Kidney (tissue), 14 donors: ENCODE data around the gene TEX19. TPM values are rescaled to one million over a fixed set of nuclear protein-coding genes. Genes with fewer than 3 reads are reported as not detected.
A peak's percentile ranks its signal among the peaks of the same experiment; 100 is the strongest.

Experiments used
- DNase-seq, 5 donors: peaks; one replicate each; pipeline ENCODE4 v3.0.0-alpha.2; 2013 to 2020
- FAIRE-seq: peaks from 2 replicates; lab custom pipeline; 2012; peaks lifted over from hg19 to GRCh38; lab: Jason Lieb, UNC
- H3K27ac ChIP-seq, 2 donors: one replicate each; pipeline ENCODE4 v1.7.0; 2013; ENCODE audit warnings: low read depth in 2 of 2, low read length in 2 of 2, inconsistent platforms in 1 of 2
- H3K27me3 ChIP-seq: one replicate; pipeline ENCODE4 v1.7.1; 2013; ENCODE audit warnings: low read length, inconsistent platforms; ENCODE audit not compliant: control insufficient read depth, insufficient read depth
- H3K36me3 ChIP-seq, 3 donors: one replicate each; pipeline versions ENCODE4 v1.7.0 to v1.7.1; 2013; ENCODE audit warnings: low read length in 3 of 3, control low read depth in 1 of 3, inconsistent platforms in 1 of 3; ENCODE audit not compliant: insufficient read depth in 3 of 3, control insufficient read depth in 2 of 3
- H3K4me1 ChIP-seq, 3 donors: one replicate each; pipeline versions ENCODE4 v1.7.0 to v1.7.1; 2013; ENCODE audit warnings: low read length in 3 of 3, inconsistent platforms in 1 of 3, low read depth in 1 of 3; ENCODE audit not compliant: control insufficient read depth in 2 of 3, insufficient read depth in 2 of 3
- H3K4me3 ChIP-seq, 3 donors: one replicate each; pipeline versions ENCODE4 v1.7.0 to v1.8.1; 2013; ENCODE audit warnings: low read length in 3 of 3, control low read depth in 1 of 3, inconsistent platforms in 1 of 3
- H3K9ac ChIP-seq, 3 donors: one replicate each; pipeline versions ENCODE4 v1.7.0 to v1.7.1; 2013; ENCODE audit warnings: low read length in 3 of 3, control low read depth in 1 of 3, inconsistent platforms in 1 of 3
- H3K9me3 ChIP-seq, 3 donors: one replicate each; pipeline versions ENCODE4 v1.7.0 to v1.7.1; 2013; ENCODE audit warnings: low read length in 3 of 3, control low read depth in 1 of 3, inconsistent platforms in 1 of 3; ENCODE audit not compliant: control insufficient read depth in 2 of 3, insufficient read depth in 1 of 3
- CTCF ChIP-seq: IDR thresholded peaks from 3 replicates; pipeline ENCODE4 v1.5.1; 2012; ENCODE audit warnings: mild to moderate bottlenecking, moderate library complexity, borderline replicate concordance; ENCODE audit not compliant: insufficient read depth; ENCODE audit errors: extremely low read depth
- intact Hi-C: fragments of 100-400 bp; cut with DNase I; formaldehyde crosslinking; loops from one replicate; pipeline ENCODE4 v1.11.1; 2022
- polyA plus RNA-seq: library from polyadenylated mRNA; stranded (reverse); fragments of 350-450 nt; fragmentation: Illumina TruSeq; extraction: RNeasy Lipid Tissue Mini Kit (QIAGEN cat#74804); gene quantifications from one replicate; pipeline ENCODE4 v1.2.3, GENCODE V29; 2014; ENCODE audit warnings: low read depth, low replicate concordance; ENCODE audit not compliant: insufficient read depth
- total RNA-seq: library from RNA; stranded (reverse); fragmentation: NEBNext Ultra II Directional; extraction: Animal tissue kit (Norgen Biotek cat#: 25700); gene quantifications from one replicate; pipeline ENCODE4 v1.2.1, GENCODE V29; 2021
- donor health status: control.
- donor health status: control.
- donor health status: control.
- donor health status: control.
- donor health status: control.
- donor health status: DM: yes; HTN: yes; CAD: no.
- donor health status: Normal renal cell carcinoma (clear cell type).

Gene TEX19
- total and polyA plus RNA-seq, 2 donors from 2014 or later, result not detected

GRCh38 chr17:82402865-82403264 is 43.8 kb downstream of the TEX19 start:
- H3K9me3 ChIP-seq, result no peaks in the 10 kb centered on the region
- no peaks in the 10 kb centered on the region for H3K4me1 ChIP-seq
- no peak overlapping the region for H3K27ac ChIP-seq
- no peak for TF ChIP-seq CTCF
- H3K9ac ChIP-seq, result no peak overlapping the region
- DNase-seq (peak in 1 of 5 donors; percentile 23), FAIRE-seq (no peak)
- H3K27me3 ChIP-seq, result no peaks in the 10 kb centered on the region
- intact Hi-C loops, result no loop called here
- H3K4me3 ChIP-seq, result no peak overlapping the region
- H3K36me3 ChIP-seq, result peaks cover 0 to 3% (median 0%) of the 10 kb centered on the region in 3 donors

- peaks cover 0 to 3% (median 0%) of the 10 kb centered on the region in 3 donors for H3K36me3 ChIP-seq
- no peak overlapping the region for H3K27ac ChIP-seq
- H3K27me3 ChIP-seq, result no peaks in the 10 kb centered on the region
- H3K4me3 ChIP-seq, result no peak overlapping the region
- DNase-seq (peak in 1 of 5 donors; percentile 68), FAIRE-seq (no peak)
- no peak overlapping the region for H3K9ac ChIP-seq
- no peak for TF ChIP-seq CTCF
- H3K9me3 ChIP-seq, result no peaks in the 10 kb centered on the region
- intact Hi-C loops, result no loop called here
- H3K4me1 ChIP-seq, result no peaks in the 10 kb centered on the region
Measured at GRCh38 chr17:82403662-82404660, 44.9 kb downstream of the TEX19 start.

GRCh38 chr17:82405051-82405450 is 46.0 kb downstream of the TEX19 start:
- TF ChIP-seq CTCF, result no peak
- H3K9ac ChIP-seq, result no peak overlapping the region
- H3K27ac ChIP-seq, result no peak overlapping the region
- peak in 1 of 5 donors; percentile 65 for DNase-seq
- FAIRE-seq, result no peak
- no peak overlapping the region for H3K4me3 ChIP-seq
- H3K36me3 ChIP-seq, result peaks cover 0 to 4% (median 3%) of the 10 kb centered on the region in 3 donors
- no peaks in the 10 kb centered on the region for H3K4me1 ChIP-seq
- H3K27me3 ChIP-seq, result no peaks in the 10 kb centered on the region
- H3K9me3 ChIP-seq, result no peaks in the 10 kb centered on the region
- intact Hi-C loops, result no loop called here
